Activated CD4-positive, CD25-positive, alpha-beta regulatory T cell (primary cell): ENCODE measurements around the gene PLEKHG3.

Experiments used
- DNase-seq, 4 experiments: peaks; one replicate each; lab custom pipeline; 2025; lab: John Stamatoyannopoulos, UW

The PLEKHG3 gene

GRCh38 chr14:64764641-64765520, 60.7 kb downstream of the PLEKHG3 start:
- DNase-seq = peak; percentile 15 to 42 (median 24)

GRCh38 chr14:64765740-64766302, 61.6 kb downstream of the PLEKHG3 start:
- DNase-seq = no peak

- DNase-seq = no peak
These were observed 62.4 kb downstream of the PLEKHG3 start for GRCh38 chr14:64766430-64767151.

- DNase-seq = no peak
These were observed 63.2 kb downstream of the PLEKHG3 start for GRCh38 chr14:64767215-64767964.

- DNase-seq = no peak
These were observed 64.3 kb downstream of the PLEKHG3 start for GRCh38 chr14:64768401-64769095.

- DNase-seq = no peak
These were observed 65.1 kb downstream of the PLEKHG3 start for GRCh38 chr14:64769096-64770020.

GRCh38 chr14:64770751-64771150, 66.5 kb downstream of the PLEKHG3 start:
- no peak for DNase-seq

- DNase-seq = no peak
These were observed 66.9 kb downstream of the PLEKHG3 start for GRCh38 chr14:64771161-64771560.

- no peak for DNase-seq
These were observed 68.2 kb downstream of the PLEKHG3 start for GRCh38 chr14:64772397-64772950.

GRCh38 chr14:64773046-64773445, 68.8 kb downstream of the PLEKHG3 start:
- no peak for DNase-seq

- DNase-seq = no peak
These were observed 69.4 kb downstream of the PLEKHG3 start for GRCh38 chr14:64773577-64773976.

- no peak for DNase-seq
These were observed 70.0 kb downstream of the PLEKHG3 start for GRCh38 chr14:64774272-64774671.

GRCh38 chr14:64775081-64775777, 71.0 kb downstream of the PLEKHG3 start:
- no peak for DNase-seq

- DNase-seq = no peak
These were observed 73.2 kb downstream of the PLEKHG3 start for GRCh38 chr14:64777461-64777860.

- no peak for DNase-seq
These were observed 74.0 kb downstream of the PLEKHG3 start for GRCh38 chr14:64778104-64778754.

GRCh38 chr14:64779472-64779871, 75.2 kb downstream of the PLEKHG3 start:
- no peak for DNase-seq

GRCh38 chr14:64782196-64782595, 78.0 kb downstream of the PLEKHG3 start:
- DNase-seq = no peak

GRCh38 chr14:64784006-64784405, 79.8 kb downstream of the PLEKHG3 start:
- DNase-seq = no peak
